SK-N-SH (cell line): ENCODE data around the gene ATF2. TPM values are rescaled to one million over a fixed set of nuclear protein-coding genes. Genes with fewer than 3 reads are reported as not detected.

ENCODE experiments used
- CTCF ChIA-PET: fragments of 300-600, 350-600 bp; formaldehyde crosslinking; extraction: SDS; loops from one replicate; lab custom pipeline; 2021; lab: Yijun Ruan, JAX
- POLR2A ChIA-PET: fragments of 350-600 bp; sonication (Branson Sonifier 250); formaldehyde crosslinking; extraction: SDS; loops from one replicate; lab custom pipeline; 2020; ENCODE audit warnings: antibody characterized with exemption, inconsistent platforms; lab: Yijun Ruan, JAX
- DNase-seq: peaks from one replicate; pipeline ENCODE4 v3.0.0; 2012
- H2AFZ ChIP-seq: fragments of 200-600 bp; sonication (generic); 2 replicates; pipeline ENCODE4 v1.8.1; 2016; ENCODE audit warnings: antibody characterized with exemption, mild to moderate bottlenecking, low read depth
- H3F3A ChIP-seq: fragments of 200-600 bp; sonication (generic); replicated peaks from 2 replicates; pipeline ENCODE3; 2016; ENCODE audit warnings: antibody characterized with exemption, mild to moderate bottlenecking; ENCODE audit not compliant: insufficient read depth
- H3K27ac ChIP-seq, 2 experiments: fragments of 200-500 bp in 1 of 2; fragments of 200-600 bp in 1 of 2; sonication (Bioruptor generic) in 1 of 2; sonication (generic), shearing (Covaris generic) in 1 of 2; 2 replicates each; pipeline versions ENCODE4 v1.5.1 to v1.6.1; 2014 to 2016; ENCODE audit warnings: low read depth in 2 of 2, inconsistent platforms in 1 of 2, low read length in 1 of 2, mild to moderate bottlenecking in 1 of 2, mixed read lengths in 1 of 2
- H3K27me3 ChIP-seq: fragments of 200-600 bp; sonication (generic), shearing (Covaris generic); 2 replicates; pipeline ENCODE4 v1.6.1; 2016; ENCODE audit warnings: mixed run types; ENCODE audit not compliant: insufficient read depth
- H3K36me3 ChIP-seq, 2 experiments: fragments of 200-500 bp in 1 of 2; fragments of 200-600 bp in 1 of 2; sonication (Bioruptor generic) in 1 of 2; sonication (generic) in 1 of 2; replicated peaks in 1 of 2; 2 replicates each; pipeline versions ENCODE3 to v1.5.1; 2014 to 2016; ENCODE audit warnings: low read length in 1 of 2, mild to moderate bottlenecking in 1 of 2; ENCODE audit not compliant: insufficient read depth in 2 of 2, control insufficient read depth in 1 of 2
- H3K4me1 ChIP-seq, 2 experiments: fragments of 200-500 bp in 1 of 2; fragments of 200-600 bp in 1 of 2; sonication (Bioruptor generic) in 1 of 2; sonication (generic), shearing (Covaris generic) in 1 of 2; 2 replicates each; pipeline versions ENCODE4 v1.5.1 to v1.6.1; 2014 to 2016; ENCODE audit warnings: low read depth in 1 of 2, low read length in 1 of 2, mixed run types in 1 of 2; ENCODE audit not compliant: insufficient read depth in 2 of 2, control insufficient read depth in 1 of 2
- H3K4me2 ChIP-seq: fragments of 200-600 bp; sonication (generic), shearing (Covaris generic); 2 replicates; pipeline ENCODE4 v1.6.1; 2017; ENCODE audit warnings: mixed run types
- H3K4me3 ChIP-seq, 2 experiments: fragments of 200-500 bp in 1 of 2; fragments of 200-600 bp in 1 of 2; sonication (Bioruptor generic) in 1 of 2; sonication (generic), shearing (Covaris generic) in 1 of 2; 2 replicates each; pipeline versions ENCODE4 v1.5.1 to v1.8.1; 2014 to 2016; ENCODE audit warnings: low read depth in 2 of 2, inconsistent platforms in 1 of 2, low read length in 1 of 2, mild to moderate bottlenecking in 1 of 2, mixed read lengths in 1 of 2, moderate library complexity in 1 of 2
- H3K79me2 ChIP-seq: fragments of 200-600 bp; sonication (generic); 2 replicates; pipeline ENCODE4 v1.8.1; 2017; ENCODE audit warnings: mild to moderate bottlenecking; ENCODE audit not compliant: insufficient read depth
- H3K9ac ChIP-seq: fragments of 200-600 bp; sonication (generic); 2 replicates; pipeline ENCODE4 v1.6.1; 2017; ENCODE audit warnings: mixed run types
- H3K9me2 ChIP-seq: fragments of 200-600 bp; sonication (generic); 2 replicates; pipeline ENCODE4 v1.6.1; 2017; ENCODE audit warnings: mixed run types
- H3K9me3 ChIP-seq: fragments of 200-600 bp; sonication (generic); 2 replicates; pipeline ENCODE4 v1.6.1; 2017; ENCODE audit warnings: mixed run types, mild to moderate bottlenecking, moderate library complexity
- H4K20me1 ChIP-seq: fragments of 200-600 bp; sonication (generic); 2 replicates; pipeline ENCODE4 v1.6.1; 2017; ENCODE audit warnings: mild to moderate bottlenecking, mixed run types; ENCODE audit not compliant: insufficient read depth
- CTCF ChIP-seq: fragments of 200-600 bp; sonication (generic); IDR thresholded peaks from 2 replicates; pipeline ENCODE4 v1.6.1; 2017; ENCODE audit warnings: antibody characterized with exemption, mild to moderate bottlenecking, moderate library complexity
- FOSL2 ChIP-seq: IDR thresholded peaks from 2 replicates; pipeline ENCODE4 v1.4.0; 2012; ENCODE audit warnings: low read depth, mild to moderate bottlenecking, moderate library complexity, borderline replicate concordance
- JUND ChIP-seq: IDR thresholded peaks from 2 replicates; pipeline ENCODE4 v1.4.0; 2012
- MAX ChIP-seq: IDR thresholded peaks from 2 replicates; pipeline ENCODE4 v1.4.0; 2012; ENCODE audit warnings: low read depth
- PBX3 ChIP-seq: IDR thresholded peaks from 2 replicates; pipeline ENCODE4; 2012
- POLR2AphosphoS5 ChIP-seq: IDR thresholded peaks from 2 replicates; pipeline ENCODE4 v1.6.1; 2012; ENCODE audit warnings: low read depth, low read length
- REST ChIP-seq: IDR thresholded peaks from 2 replicates; pipeline ENCODE4 v1.6.1; 2012; ENCODE audit warnings: mild to moderate bottlenecking, low read depth, low read length, moderate library complexity
- TAF1 ChIP-seq: IDR thresholded peaks from 2 replicates; pipeline ENCODE4 v1.6.1; 2012; ENCODE audit warnings: low read depth, mild to moderate bottlenecking, low read length, moderate library complexity, borderline replicate concordance
- USF1 ChIP-seq: IDR thresholded peaks from 2 replicates; pipeline ENCODE4 v1.4.0; 2012; ENCODE audit warnings: low read depth, borderline replicate concordance
- YY1 ChIP-seq: IDR thresholded peaks from 2 replicates; pipeline ENCODE4 v1.4.0; 2012; ENCODE audit warnings: low read depth, mild to moderate bottlenecking
- WGBS: methylation state at CpG from one replicate; pipeline ENCODE4 v1.1.6; 2017; ENCODE audit warnings: low lambda C conversion rate; 5-methylcytosine and 5-hydroxymethylcytosine counted together
- polyA plus RNA-seq, 3 experiments: library from polyadenylated mRNA; depleted of rRNA; stranded (reverse); fragments of >200 nt; gene quantifications; 2 replicates each; pipeline ENCODE4 v1.2.3, GENCODE V29; 2012

Gene ATF2
- polyA plus RNA-seq, 1 of the 3 experiments (the other 2 are of a cell fraction) = 19.0 TPM

DNA sequence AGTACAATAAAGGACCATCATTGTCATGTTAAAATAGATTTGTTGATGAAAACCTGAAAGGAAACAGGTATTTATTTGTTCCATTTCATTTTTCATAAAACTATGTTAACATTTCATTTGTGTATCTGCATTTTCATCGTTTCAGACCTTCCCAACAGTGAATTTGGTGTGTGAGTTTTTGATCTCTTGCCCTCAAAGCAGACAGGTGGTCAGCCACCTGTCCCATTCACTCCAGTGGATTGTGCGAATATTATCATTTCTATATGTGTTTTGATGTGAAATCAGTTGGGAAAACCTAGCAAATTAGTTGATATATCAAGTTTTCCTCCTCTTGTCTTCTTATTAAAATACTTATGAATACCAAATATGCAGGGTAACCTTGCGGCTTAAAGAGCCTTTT lies 38.9 kb upstream of the ATF2 start:
- H3K9ac ChIP-seq = no peak overlapping the region
- ChIA-PET POLR2A (no interaction called here), CTCF (interaction anchor here (1.4 to 2.0 kb wide), 2 partner anchors 89 to 890 kb away, joined by 3 to 7 read pairs; no protein-coding TSS in a partner anchor)
- no peaks in the 10 kb centered on the region for H3K36me3 ChIP-seq
- H3F3A ChIP-seq = peaks cover 11% of the 10 kb centered on the region
- no peaks in the 10 kb centered on the region for H4K20me1 ChIP-seq
- no peaks in the 10 kb centered on the region for H3K9me2 ChIP-seq
- no peak overlapping the region for H3K27ac ChIP-seq
- no peak for DNase-seq
- no peaks in the 10 kb centered on the region for H3K79me2 ChIP-seq
- H3K27me3 ChIP-seq = no peaks in the 10 kb centered on the region
- H3K4me3 ChIP-seq = no peak overlapping the region
- 50% methylated on average over 3 of the region's 3 CpGs for WGBS
- TF ChIP-seq USF1 (no peak), MAX (no peak), POLR2AphosphoS5 (no peak), JUND (no peak), REST (no peak), YY1 (no peak), CTCF (no peak)
- H3K4me1 ChIP-seq = peaks cover 0 to 8% of the 10 kb centered on the region in 2 experiments; a peak in 2 of 4 replicates
- H2AFZ ChIP-seq = no peak overlapping the region
- no peaks in the 10 kb centered on the region for H3K9me3 ChIP-seq
- no peak overlapping the region for H3K4me2 ChIP-seq

GRCh38 chr2:175205523-175205922 lies 37.5 kb upstream of the ATF2 start:
- Histone ChIP-seq H3K9me2 (no peaks in the 10 kb centered on the region), H3K4me3 (no peak overlapping the region), H3K27ac (no peak overlapping the region), H3K79me2 (no peaks in the 10 kb centered on the region), H4K20me1 (no peaks in the 10 kb centered on the region), H3F3A (peaks cover 11% of the 10 kb centered on the region), H3K4me2 (no peak overlapping the region), H3K9me3 (no peaks in the 10 kb centered on the region), H3K9ac (no peak overlapping the region), H2AFZ (no peak overlapping the region), H3K27me3 (no peaks in the 10 kb centered on the region), H3K36me3 (no peaks in the 10 kb centered on the region), H3K4me1 (peaks cover 0 to 8% of the 10 kb centered on the region in 2 experiments; a peak in 2 of 4 replicates)
- peak; percentile 41 for TF ChIP-seq JUND
- TF ChIP-seq FOSL2 = peak; percentile 55; the same call in 1 of the 2 replicates
- TF ChIP-seq PBX3 = peak; percentile 39; the same call in 1 of the 2 replicates
- TF ChIP-seq TAF1 = no peak
- CTCF ChIA-PET = interaction anchor here (1.4 to 3.0 kb wide), 6 partner anchors 15 to 891 kb away, joined by 3 to 27 read pairs (median 6); no protein-coding TSS in a partner anchor
- POLR2A ChIA-PET = no interaction called here
- WGBS = 35% methylated on average over 3 of the region's 3 CpGs
- DNase-seq = no peak
